Neural cell (in vitro differentiated cells): Measurements from ENCODE around the gene RAD54L2. TPM values are rescaled to one million over a fixed set of nuclear protein-coding genes. Genes with fewer than 3 reads are reported as not detected.

Source experiments
- H2AFZ ChIP-seq: fragments of 200-600, 300-800 bp; sonication (generic), shearing (Covaris generic); 2 replicates; pipeline ENCODE4 v1.6.0; 2014; ENCODE audit warnings: low read depth, mild to moderate bottlenecking, antibody characterized with exemption, low read length, moderate library complexity
- H3F3A ChIP-seq: fragments of 200-600 bp; shearing (Covaris generic); 2 replicates; pipeline ENCODE4 v1.6.1; 2016; ENCODE audit warnings: mild to moderate bottlenecking, moderate library complexity, mixed read lengths, antibody characterized with exemption, low read length; ENCODE audit not compliant: insufficient read depth, poor library complexity, severe bottlenecking
- H3K27ac ChIP-seq: fragments of 200-600, 300-800 bp; sonication (generic), shearing (Covaris generic); 2 replicates; pipeline ENCODE4 v1.5.1; 2014; ENCODE audit warnings: mild to moderate bottlenecking, low read length, moderate library complexity
- H3K27me3 ChIP-seq: fragments of 300-800, 200-600 bp; sonication (generic), shearing (Covaris generic); 2 replicates; pipeline ENCODE4 v1.6.0; 2014; ENCODE audit warnings: mild to moderate bottlenecking, low read depth, low read length, moderate library complexity; ENCODE audit not compliant: insufficient read depth
- H3K36me3 ChIP-seq: fragments of 300-800, 200-600 bp; sonication (generic), shearing (Covaris generic); 2 replicates; pipeline ENCODE4 v1.5.1; 2014; ENCODE audit warnings: mild to moderate bottlenecking, antibody characterized with exemption, low read length, moderate library complexity; ENCODE audit not compliant: insufficient read depth
- H3K4me2 ChIP-seq: fragments of 300-800, 200-600 bp; sonication (generic), shearing (Covaris generic); 2 replicates; pipeline ENCODE4 v1.6.0; 2014; ENCODE audit warnings: mild to moderate bottlenecking, low read length
- H3K4me3 ChIP-seq: fragments of 300-800, 200-600 bp; sonication (generic), shearing (Covaris generic); 2 replicates; pipeline ENCODE4 v1.5.1; 2014; ENCODE audit warnings: mild to moderate bottlenecking, low read length, moderate library complexity
- H3K79me2 ChIP-seq: fragments of 200-600 bp; shearing (Covaris generic); replicated peaks from 2 replicates; pipeline ENCODE4 v1.6.0; 2014; ENCODE audit warnings: mild to moderate bottlenecking, low read length, moderate library complexity; ENCODE audit not compliant: insufficient read depth
- H3K9ac ChIP-seq: fragments of 300-800, 200-600 bp; sonication (generic), shearing (Covaris generic); 2 replicates; pipeline ENCODE4 v1.6.1; 2016; ENCODE audit warnings: mild to moderate bottlenecking, low read length, mixed read lengths
- H3K9me2 ChIP-seq: fragments of 200-600 bp; shearing (Covaris generic); 2 replicates; pipeline ENCODE4 v1.6.1; 2016; ENCODE audit warnings: mild to moderate bottlenecking, low read length, mixed read lengths; ENCODE audit not compliant: insufficient read depth
- H3K9me3 ChIP-seq: fragments of 200-600, 300-800 bp; sonication (generic), shearing (Covaris generic); 2 replicates; pipeline ENCODE4 v1.6.1; 2016; ENCODE audit warnings: mild to moderate bottlenecking, mixed run types, low read length, moderate library complexity, mixed read lengths
- H4K20me1 ChIP-seq: fragments of 200-600 bp; shearing (Covaris generic); 2 replicates; pipeline ENCODE4 v1.6.1; 2016; ENCODE audit warnings: mild to moderate bottlenecking, mixed run types; ENCODE audit not compliant: insufficient read depth
- EP300 ChIP-seq: fragments of 450-650 bp; conservative IDR thresholded peaks from 2 replicates; pipeline ENCODE4 v1.6.1; 2014; ENCODE audit warnings: antibody characterized with exemption, mild to moderate bottlenecking, moderate library complexity; ENCODE audit not compliant: poor library complexity, severe bottlenecking
- EZH2 ChIP-seq: fragments of 200-600, 300-800 bp; shearing (Covaris generic), sonication (generic); IDR thresholded peaks from 2 replicates; pipeline ENCODE4 v1.6.1; 2014; ENCODE audit warnings: antibody characterized with exemption, low read length, borderline replicate concordance, mild to moderate bottlenecking; ENCODE audit not compliant: insufficient read depth, poor library complexity, severe bottlenecking
- MXI1 ChIP-seq: fragments of 450-650 bp; conservative IDR thresholded peaks from 2 replicates; pipeline ENCODE4 v1.6.1; 2014; ENCODE audit warnings: antibody characterized with exemption, mild to moderate bottlenecking; ENCODE audit not compliant: poor library complexity, severe bottlenecking
- POLR2AphosphoS5 ChIP-seq: IDR thresholded peaks from 2 replicates; pipeline ENCODE4 v1.6.1; 2012
- RAD21 ChIP-seq: fragments of 450-650 bp; conservative IDR thresholded peaks from 2 replicates; pipeline ENCODE4 v1.6.1; 2014; ENCODE audit warnings: antibody characterized with exemption, mild to moderate bottlenecking, moderate library complexity
- SMC3 ChIP-seq: fragments of 450-650 bp; conservative IDR thresholded peaks from 2 replicates; pipeline ENCODE4 v1.6.1; 2014; ENCODE audit warnings: antibody characterized with exemption, mild to moderate bottlenecking, moderate library complexity; ENCODE audit not compliant: poor library complexity
- TAF1 ChIP-seq: IDR thresholded peaks from 2 replicates; pipeline ENCODE4 v1.6.1; 2012; ENCODE audit warnings: low read depth
- polyA minus RNA-seq: library from RNA; depleted of rRNA, polyadenylated mRNA; stranded (reverse); fragments of >200 nt; gene quantifications from 2 replicates; pipeline ENCODE4 v1.2.3, GENCODE V29; 2014
- polyA plus RNA-seq: library from polyadenylated mRNA; depleted of rRNA; stranded (reverse); fragments of >200 nt; gene quantifications from 2 replicates; pipeline ENCODE4 v1.2.3, GENCODE V29; 2014
- TF ChIP-seq, protein P1 (sequence below): IDR thresholded peaks from 2 replicates; pipeline ENCODE4 v1.6.1; 2012; ENCODE audit warnings: borderline replicate concordance
- TF ChIP-seq, protein P2 (sequence below): fragments of 450-650 bp; IDR thresholded peaks from 2 replicates; pipeline ENCODE4 v1.5.1; 2014; ENCODE audit warnings: antibody characterized with exemption, mild to moderate bottlenecking, moderate library complexity; ENCODE audit not compliant: poor library complexity, severe bottlenecking

The RAD54L2 gene, protein sequence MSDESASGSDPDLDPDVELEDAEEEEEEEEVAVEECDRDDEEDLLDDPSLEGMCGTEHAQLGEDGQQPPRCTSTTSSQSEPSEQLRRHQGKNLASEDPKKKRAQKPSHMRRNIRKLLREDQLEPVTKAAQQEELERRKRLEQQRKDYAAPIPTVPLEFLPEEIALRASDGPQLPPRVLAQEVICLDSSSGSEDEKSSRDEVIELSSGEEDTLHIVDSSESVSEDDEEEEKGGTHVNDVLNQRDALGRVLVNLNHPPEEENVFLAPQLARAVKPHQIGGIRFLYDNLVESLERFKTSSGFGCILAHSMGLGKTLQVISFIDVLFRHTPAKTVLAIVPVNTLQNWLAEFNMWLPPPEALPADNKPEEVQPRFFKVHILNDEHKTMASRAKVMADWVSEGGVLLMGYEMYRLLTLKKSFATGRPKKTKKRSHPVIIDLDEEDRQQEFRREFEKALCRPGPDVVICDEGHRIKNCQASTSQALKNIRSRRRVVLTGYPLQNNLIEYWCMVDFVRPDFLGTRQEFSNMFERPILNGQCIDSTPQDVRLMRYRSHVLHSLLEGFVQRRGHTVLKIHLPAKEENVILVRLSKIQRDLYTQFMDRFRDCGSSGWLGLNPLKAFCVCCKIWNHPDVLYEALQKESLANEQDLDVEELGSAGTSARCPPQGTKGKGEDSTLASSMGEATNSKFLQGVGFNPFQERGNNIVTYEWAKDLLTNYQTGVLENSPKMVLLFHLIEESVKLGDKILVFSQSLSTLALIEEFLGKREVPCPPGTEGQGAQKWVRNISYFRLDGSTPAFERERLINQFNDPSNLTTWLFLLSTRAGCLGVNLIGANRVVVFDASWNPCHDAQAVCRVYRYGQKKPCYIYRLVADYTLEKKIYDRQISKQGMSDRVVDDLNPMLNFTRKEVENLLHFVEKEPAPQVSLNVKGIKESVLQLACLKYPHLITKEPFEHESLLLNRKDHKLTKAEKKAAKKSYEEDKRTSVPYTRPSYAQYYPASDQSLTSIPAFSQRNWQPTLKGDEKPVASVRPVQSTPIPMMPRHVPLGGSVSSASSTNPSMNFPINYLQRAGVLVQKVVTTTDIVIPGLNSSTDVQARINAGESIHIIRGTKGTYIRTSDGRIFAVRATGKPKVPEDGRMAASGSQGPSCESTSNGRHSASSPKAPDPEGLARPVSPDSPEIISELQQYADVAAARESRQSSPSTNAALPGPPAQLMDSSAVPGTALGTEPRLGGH (N-terminal part only)
- 14.5 and 14.9 TPM in 2 replicates for polyA plus RNA-seq
- 60.4 and 64.8 TPM in 2 replicates for polyA minus RNA-seq

DNA sequence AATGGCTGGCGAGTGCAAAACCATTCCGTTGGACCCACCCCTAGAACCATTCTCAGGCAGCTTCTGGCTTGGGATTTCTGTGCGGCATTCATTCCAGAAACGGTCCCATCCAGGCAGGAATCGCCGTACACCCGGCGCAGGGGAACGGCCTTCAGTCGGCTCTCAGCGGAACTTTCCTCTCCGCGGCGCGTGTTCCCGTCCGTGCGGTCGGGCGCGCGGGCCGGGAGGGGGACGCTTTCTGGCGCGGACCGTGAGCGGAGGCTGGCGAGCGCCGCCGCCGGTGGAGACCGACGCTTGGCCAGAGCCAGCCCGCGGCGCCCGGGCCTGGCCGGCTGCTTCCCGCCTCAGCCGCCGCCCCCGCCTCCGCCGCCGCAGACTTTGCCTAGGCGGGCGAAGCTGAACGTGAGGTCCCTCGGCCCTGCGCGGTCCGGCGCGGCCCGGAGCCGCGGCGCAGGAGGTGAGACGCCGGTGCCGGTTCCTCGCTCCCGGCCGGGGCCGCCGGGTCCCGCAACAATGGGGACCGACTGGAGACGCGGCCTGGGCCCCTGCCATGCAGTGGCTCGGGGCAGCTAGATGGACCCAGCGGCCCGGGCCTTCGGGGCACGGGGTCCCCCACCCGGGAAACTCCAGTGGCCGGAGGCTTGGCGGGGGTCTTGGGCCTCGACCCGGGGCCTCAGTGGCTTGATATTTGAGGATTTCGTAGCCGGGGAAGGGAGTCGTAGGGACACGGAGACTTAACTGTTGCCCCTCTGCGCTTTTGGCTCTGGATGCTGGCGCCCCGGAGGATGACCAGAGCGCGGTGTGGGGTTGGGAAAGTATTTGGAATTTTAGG is at the start of gene RAD54L2:
Gene RAD54L2 (plus strand): TSS at position 261 of the 832 bp plus-strand sequence. CDS start 51,702 bp downstream, outside the sequence.
- H3K79me2 ChIP-seq = peaks cover 36% of the 10 kb centered on the region
- no peaks in the 10 kb centered on the region for H3K27me3 ChIP-seq
- H3K4me2 ChIP-seq = peak within 1 kb of the TSS; percentile 86
- H3K9ac ChIP-seq = peak within 1 kb of the TSS; percentile 87
- TF ChIP-seq MXI1 (peak; percentile 50), TAF1 (peak; percentile 89), SMC3 (no peak), POLR2AphosphoS5 (peak; percentile 61), EZH2 (no peak), RAD21 (peak; percentile 23), EP300 (peak; percentile 39)
- TF ChIP-seq, protein P1, sequence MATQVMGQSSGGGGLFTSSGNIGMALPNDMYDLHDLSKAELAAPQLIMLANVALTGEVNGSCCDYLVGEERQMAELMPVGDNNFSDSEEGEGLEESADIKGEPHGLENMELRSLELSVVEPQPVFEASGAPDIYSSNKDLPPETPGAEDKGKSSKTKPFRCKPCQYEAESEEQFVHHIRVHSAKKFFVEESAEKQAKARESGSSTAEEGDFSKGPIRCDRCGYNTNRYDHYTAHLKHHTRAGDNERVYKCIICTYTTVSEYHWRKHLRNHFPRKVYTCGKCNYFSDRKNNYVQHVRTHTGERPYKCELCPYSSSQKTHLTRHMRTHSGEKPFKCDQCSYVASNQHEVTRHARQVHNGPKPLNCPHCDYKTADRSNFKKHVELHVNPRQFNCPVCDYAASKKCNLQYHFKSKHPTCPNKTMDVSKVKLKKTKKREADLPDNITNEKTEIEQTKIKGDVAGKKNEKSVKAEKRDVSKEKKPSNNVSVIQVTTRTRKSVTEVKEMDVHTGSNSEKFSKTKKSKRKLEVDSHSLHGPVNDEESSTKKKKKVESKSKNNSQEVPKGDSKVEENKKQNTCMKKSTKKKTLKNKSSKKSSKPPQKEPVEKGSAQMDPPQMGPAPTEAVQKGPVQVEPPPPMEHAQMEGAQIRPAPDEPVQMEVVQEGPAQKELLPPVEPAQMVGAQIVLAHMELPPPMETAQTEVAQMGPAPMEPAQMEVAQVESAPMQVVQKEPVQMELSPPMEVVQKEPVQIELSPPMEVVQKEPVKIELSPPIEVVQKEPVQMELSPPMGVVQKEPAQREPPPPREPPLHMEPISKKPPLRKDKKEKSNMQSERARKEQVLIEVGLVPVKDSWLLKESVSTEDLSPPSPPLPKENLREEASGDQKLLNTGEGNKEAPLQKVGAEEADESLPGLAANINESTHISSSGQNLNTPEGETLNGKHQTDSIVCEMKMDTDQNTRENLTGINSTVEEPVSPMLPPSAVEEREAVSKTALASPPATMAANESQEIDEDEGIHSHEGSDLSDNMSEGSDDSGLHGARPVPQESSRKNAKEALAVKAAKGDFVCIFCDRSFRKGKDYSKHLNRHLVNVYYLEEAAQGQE = peak; percentile 86
- TF ChIP-seq, protein P2, sequence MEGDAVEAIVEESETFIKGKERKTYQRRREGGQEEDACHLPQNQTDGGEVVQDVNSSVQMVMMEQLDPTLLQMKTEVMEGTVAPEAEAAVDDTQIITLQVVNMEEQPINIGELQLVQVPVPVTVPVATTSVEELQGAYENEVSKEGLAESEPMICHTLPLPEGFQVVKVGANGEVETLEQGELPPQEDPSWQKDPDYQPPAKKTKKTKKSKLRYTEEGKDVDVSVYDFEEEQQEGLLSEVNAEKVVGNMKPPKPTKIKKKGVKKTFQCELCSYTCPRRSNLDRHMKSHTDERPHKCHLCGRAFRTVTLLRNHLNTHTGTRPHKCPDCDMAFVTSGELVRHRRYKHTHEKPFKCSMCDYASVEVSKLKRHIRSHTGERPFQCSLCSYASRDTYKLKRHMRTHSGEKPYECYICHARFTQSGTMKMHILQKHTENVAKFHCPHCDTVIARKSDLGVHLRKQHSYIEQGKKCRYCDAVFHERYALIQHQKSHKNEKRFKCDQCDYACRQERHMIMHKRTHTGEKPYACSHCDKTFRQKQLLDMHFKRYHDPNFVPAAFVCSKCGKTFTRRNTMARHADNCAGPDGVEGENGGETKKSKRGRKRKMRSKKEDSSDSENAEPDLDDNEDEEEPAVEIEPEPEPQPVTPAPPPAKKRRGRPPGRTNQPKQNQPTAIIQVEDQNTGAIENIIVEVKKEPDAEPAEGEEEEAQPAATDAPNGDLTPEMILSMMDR = peak; percentile 61
- H3K9me2 ChIP-seq = no peaks in the 10 kb centered on the region
- no peaks in the 10 kb centered on the region for H4K20me1 ChIP-seq
- peaks cover 4% of the 10 kb centered on the region for H3F3A ChIP-seq
- H2AFZ ChIP-seq = peak within 1 kb of the TSS; percentile 81
- H3K9me3 ChIP-seq = no peaks in the 10 kb centered on the region
- H3K27ac ChIP-seq = peak within 1 kb of the TSS; percentile 69
- no peaks in the 10 kb centered on the region for H3K36me3 ChIP-seq
- peak within 1 kb of the TSS; percentile 96 for H3K4me3 ChIP-seq
